Measurements from ENCODE around the gene WRNIP1.
"Not testable (repeated sequence)": the region's sequence is repeated elsewhere in the genome, so short reads cannot be mapped to it uniquely, and the experiment has no call there.

Gene WRNIP1

DNA sequence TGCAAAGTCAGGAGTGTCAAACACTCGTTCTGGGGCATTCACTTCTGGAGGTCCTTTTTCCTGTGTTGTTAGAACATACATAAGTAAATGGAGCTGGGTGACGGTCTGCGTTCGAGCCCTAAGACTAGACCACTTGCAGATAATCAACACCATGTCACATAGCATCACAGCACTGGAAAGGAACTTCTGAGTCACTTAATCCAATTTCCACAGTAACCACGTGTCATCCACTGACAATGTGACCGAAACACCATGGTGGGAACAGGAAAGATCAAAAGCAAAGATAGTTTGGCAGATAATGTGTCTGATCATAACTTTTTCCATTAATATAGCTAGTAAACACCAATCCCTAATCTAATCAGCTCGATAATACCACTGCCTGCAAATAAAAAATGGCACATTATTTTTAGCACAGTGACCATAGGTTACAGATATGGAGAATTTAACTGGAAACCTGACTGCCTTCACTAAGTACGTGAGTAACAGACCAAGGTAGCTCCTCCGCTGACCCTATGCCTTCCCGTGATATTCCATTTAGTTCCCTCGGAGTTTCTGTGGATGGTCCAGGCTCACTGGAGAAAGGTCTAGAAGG is 34.8 kb downstream of the WRNIP1 start:
- Histone ChIP-seq H3K27ac (ENCODE audit: low read depth, low read length) (no peak overlapping the region), H3K9me3 (ENCODE audit: control insufficient read depth, insufficient read depth, low read length) (no peaks in the 10 kb centered on the region), H3K9ac (ENCODE audit: low read depth, low read length) (no peak overlapping the region)

DNA sequence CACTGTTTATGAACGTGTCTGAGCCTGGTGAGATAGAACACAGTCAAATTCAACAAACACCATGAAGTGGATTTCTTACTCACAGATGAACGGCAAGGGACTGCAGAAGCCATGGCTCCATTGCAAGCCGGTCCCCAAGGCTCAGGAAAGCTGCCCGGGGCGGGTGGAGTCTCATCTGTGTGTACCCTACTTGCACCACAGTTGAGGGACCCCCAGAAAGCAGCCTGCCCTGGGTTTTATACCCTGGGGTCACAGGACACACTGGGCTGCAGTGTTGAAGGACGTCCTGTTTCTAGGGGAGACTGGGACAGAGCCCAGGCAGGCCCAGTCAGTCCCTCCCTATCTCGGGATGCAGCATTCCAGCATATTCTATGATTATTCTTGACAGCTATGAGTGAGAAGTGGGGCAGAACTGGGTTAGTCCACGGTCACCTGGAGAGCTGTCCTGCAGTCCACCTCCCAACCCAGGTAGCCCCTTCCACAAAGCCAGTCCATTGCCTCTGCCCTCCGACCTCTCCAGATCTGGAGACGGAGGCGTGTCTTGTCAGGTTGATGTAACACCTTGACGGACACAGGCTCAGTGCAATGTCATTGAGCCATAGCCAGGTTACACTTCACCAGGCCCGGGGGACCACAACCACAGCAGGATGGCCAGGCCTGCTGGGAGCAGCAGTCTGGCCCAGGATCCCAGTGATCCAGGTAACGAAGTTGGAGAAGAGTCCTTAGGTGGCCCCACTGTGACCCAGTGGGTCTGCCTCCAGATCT is 35.5 kb downstream of the WRNIP1 start:
- no peaks in the 10 kb centered on the region for H3K36me3 ChIP-seq (ENCODE audit: control insufficient read depth, insufficient read depth, low read length)
- H3K27ac ChIP-seq (ENCODE audit: low read depth, low read length), result no peak overlapping the region
- no peak overlapping the region for H3K9ac ChIP-seq (ENCODE audit: low read depth, low read length)
- H3K4me1 ChIP-seq (ENCODE audit: control insufficient read depth, insufficient read depth, low read length), result no peaks in the 10 kb centered on the region; the same call in 1 of the 2 replicates
- H3K9me3 ChIP-seq (ENCODE audit: control insufficient read depth, insufficient read depth, low read length), result no peaks in the 10 kb centered on the region
- H3K27me3 ChIP-seq (ENCODE audit: control insufficient read depth, insufficient read depth, low read length), result no peaks in the 10 kb centered on the region
- no peak overlapping the region for H3K4me3 ChIP-seq (ENCODE audit: low read depth, low read length)

More for the DNA sequence above, 34.8 kb downstream of the WRNIP1 start:
- Histone ChIP-seq H3K4me3 (ENCODE audit: low read depth, low read length) (no peak overlapping the region), H3K36me3 (ENCODE audit: control insufficient read depth, insufficient read depth, low read length) (no peaks in the 10 kb centered on the region), H3K4me1 (ENCODE audit: control insufficient read depth, insufficient read depth, low read length) (no peaks in the 10 kb centered on the region; the same call in 1 of the 2 replicates), H3K27me3 (ENCODE audit: control insufficient read depth, insufficient read depth, low read length) (no peaks in the 10 kb centered on the region)

DNA sequence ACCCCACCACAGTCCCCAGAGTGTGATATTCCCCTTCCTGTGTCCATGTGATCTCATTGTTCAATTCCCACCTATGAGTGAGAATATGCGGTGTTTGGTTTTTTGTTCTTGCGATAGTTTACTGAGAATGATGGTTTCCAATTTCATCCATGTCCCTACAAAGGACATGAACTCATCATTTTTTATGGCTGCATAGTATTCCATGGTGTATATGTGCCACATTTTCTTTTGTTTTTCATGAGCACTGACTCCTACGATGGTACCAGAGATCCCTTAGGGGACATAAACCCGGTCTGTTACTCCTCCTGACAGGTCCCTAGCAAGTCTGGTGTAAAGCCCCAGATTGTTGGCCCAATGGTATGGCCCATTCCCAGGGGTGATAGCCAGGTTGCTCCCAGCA is 36.5 kb downstream of the WRNIP1 start:
- not testable (repeated sequence) for H3K27me3 ChIP-seq (ENCODE audit: control insufficient read depth, insufficient read depth, low read length); H3K36me3 ChIP-seq (ENCODE audit: control insufficient read depth, insufficient read depth, low read length); H3K4me3 ChIP-seq (ENCODE audit: low read depth, low read length); H3K9ac ChIP-seq (ENCODE audit: low read depth, low read length); H3K4me1 ChIP-seq (ENCODE audit: control insufficient read depth, insufficient read depth, low read length); H3K27ac ChIP-seq (ENCODE audit: low read depth, low read length); H3K9me3 ChIP-seq (ENCODE audit: control insufficient read depth, insufficient read depth, low read length)

DNA sequence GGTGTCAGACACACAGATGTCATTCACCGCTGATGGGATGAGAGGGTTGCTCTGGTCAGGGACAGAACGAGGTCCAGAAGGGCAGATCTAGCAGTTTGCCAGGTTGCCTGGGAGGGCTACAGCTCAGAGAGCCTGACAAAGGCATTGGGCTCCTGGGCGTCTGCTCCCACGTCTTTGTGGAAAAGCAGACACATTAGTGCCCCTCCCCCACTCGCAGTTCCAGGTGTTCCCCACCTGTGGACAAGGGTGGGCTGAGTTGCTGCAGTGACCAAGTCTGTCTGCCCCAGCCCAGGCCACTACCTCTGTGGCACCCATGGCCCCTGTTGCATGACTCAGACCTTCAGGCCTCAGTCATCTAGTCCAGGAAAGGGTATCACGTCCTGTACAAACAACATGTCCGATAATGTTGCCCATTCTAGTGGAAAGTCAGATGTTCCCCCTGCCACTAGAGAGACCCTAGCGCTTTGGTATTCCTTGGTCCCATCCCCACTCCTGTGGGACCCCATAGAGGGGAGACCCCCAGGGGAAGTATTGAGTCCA is 37.4 kb downstream of the WRNIP1 start:
- H3K27me3 ChIP-seq (ENCODE audit: control insufficient read depth, insufficient read depth, low read length), result no peaks in the 10 kb centered on the region
- no peaks in the 10 kb centered on the region; the same call in 1 of the 2 replicates for H3K4me1 ChIP-seq (ENCODE audit: control insufficient read depth, insufficient read depth, low read length)
- no peak overlapping the region for H3K4me3 ChIP-seq (ENCODE audit: low read depth, low read length)
- H3K9ac ChIP-seq (ENCODE audit: low read depth, low read length), result no peak overlapping the region
- no peaks in the 10 kb centered on the region for H3K36me3 ChIP-seq (ENCODE audit: control insufficient read depth, insufficient read depth, low read length)
- no peaks in the 10 kb centered on the region for H3K9me3 ChIP-seq (ENCODE audit: control insufficient read depth, insufficient read depth, low read length)
- no peak overlapping the region for H3K27ac ChIP-seq (ENCODE audit: low read depth, low read length)

DNA sequence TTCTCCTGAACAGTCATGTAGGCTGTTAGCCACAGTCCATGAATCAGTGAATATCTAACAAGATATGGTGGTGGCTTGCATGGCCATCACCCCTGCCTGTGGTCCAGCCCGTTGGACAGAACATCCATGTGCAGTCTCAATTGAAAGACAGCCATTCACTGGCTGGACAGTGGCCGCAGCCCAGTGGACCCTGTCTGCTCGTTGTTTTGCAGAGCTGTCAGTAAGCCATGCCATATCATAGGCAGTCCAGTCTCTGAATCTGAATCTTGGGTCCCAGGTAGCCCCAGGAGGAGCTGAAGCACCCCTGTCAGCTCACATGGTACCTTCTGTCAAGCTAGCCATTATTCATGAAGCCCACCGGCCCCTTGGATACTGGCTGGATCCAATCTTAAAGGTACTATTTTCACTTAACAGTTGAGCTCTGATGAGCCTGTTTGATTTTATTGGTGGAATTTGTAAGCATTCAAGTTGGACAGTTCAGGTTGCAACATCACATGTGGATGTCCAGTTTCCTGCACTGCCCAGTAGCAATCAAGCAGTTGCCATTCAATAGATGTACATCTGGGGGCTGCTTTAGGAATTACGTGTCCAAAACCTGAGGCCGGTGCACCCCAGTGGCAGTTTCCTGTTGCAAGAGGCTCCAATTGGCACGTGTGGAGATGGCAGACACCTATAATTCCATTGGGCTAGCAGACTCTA is 38.7 kb downstream of the WRNIP1 start:
- H3K36me3 ChIP-seq (ENCODE audit: control insufficient read depth, insufficient read depth, low read length), result no peaks in the 10 kb centered on the region
- H3K27me3 ChIP-seq (ENCODE audit: control insufficient read depth, insufficient read depth, low read length), result no peaks in the 10 kb centered on the region
- H3K27ac ChIP-seq (ENCODE audit: low read depth, low read length), result no peak overlapping the region
- no peaks in the 10 kb centered on the region for H3K4me1 ChIP-seq (ENCODE audit: control insufficient read depth, insufficient read depth, low read length)
- no peak overlapping the region for H3K9ac ChIP-seq (ENCODE audit: low read depth, low read length)
- no peaks in the 10 kb centered on the region for H3K9me3 ChIP-seq (ENCODE audit: control insufficient read depth, insufficient read depth, low read length)
- H3K4me3 ChIP-seq (ENCODE audit: low read depth, low read length), result no peak overlapping the region

DNA sequence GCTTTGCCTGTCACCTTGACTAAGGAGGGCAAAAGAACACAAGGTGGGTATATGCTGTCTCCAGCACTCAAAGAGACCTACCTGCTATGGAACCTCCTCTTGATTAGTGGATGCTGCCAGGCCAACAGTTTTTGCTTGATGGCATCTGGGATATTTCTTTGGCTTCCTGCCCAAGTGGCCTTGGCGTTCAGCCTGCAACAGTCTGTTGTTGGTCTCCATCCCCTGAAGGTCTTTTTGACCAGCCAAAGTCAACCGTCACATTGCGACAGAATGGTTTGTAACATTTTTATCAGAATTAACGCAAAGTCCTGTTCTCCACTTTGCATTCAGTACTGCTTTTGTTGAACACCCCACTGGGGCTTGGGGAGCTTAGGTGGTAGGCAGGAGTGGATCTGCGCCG is 39.3 kb downstream of the WRNIP1 start:
- Histone ChIP-seq H3K36me3 (ENCODE audit: control insufficient read depth, insufficient read depth, low read length) (no peaks in the 10 kb centered on the region), H3K27ac (ENCODE audit: low read depth, low read length) (no peak overlapping the region), H3K9me3 (ENCODE audit: control insufficient read depth, insufficient read depth, low read length) (no peaks in the 10 kb centered on the region), H3K9ac (ENCODE audit: low read depth, low read length) (no peak overlapping the region), H3K4me3 (ENCODE audit: low read depth, low read length) (no peak overlapping the region), H3K27me3 (ENCODE audit: control insufficient read depth, insufficient read depth, low read length) (no peaks in the 10 kb centered on the region), H3K4me1 (ENCODE audit: control insufficient read depth, insufficient read depth, low read length) (no peaks in the 10 kb centered on the region)

DNA sequence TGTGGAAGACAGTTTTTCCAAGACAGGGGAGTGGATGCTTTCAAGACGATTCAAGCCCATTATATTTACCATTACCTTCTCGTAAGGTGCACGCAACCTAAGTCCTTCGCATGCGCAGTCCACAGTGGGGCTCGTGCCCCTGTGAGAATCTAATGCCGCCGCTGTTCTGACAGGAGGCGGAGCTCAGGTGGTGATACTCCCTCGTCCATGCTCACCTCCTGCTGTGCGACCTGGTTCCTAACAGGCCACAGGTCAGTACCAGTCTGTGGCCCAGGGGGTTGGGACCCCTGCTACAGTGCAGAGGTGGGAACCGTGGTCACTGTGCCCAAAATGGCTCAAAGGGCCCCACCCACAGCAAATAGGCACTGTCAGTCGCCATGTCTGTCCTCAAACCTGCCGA is 39.8 kb downstream of the WRNIP1 start:
- Histone ChIP-seq H3K27ac (ENCODE audit: low read depth, low read length) (no peak overlapping the region), H3K4me3 (ENCODE audit: low read depth, low read length) (no peak overlapping the region)

DNA sequence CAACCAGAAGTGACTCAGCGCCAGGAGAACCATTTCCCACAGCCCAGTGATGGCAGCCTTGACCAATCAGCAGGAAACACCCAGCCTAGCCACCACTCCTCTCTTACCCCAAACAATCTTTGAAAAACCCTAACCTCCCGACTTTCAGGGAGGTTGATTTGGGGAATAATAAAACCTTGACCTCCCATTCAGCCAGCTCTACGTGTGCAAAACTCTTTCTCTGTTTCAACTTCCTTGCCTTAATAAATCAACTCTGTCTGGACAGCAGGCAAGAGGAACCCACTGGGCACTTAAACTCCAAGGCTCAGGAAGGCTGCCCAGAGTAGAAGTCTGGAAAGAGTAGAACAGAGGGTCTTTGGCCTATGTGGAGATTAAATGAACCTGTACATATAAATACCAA is 41.5 kb downstream of the WRNIP1 start:
- H3K9me3 ChIP-seq (ENCODE audit: control insufficient read depth, insufficient read depth, low read length), result no peaks in the 10 kb centered on the region
- no peak overlapping the region for H3K4me3 ChIP-seq (ENCODE audit: low read depth, low read length)
- H3K36me3 ChIP-seq (ENCODE audit: control insufficient read depth, insufficient read depth, low read length), result no peaks in the 10 kb centered on the region
- no peaks in the 10 kb centered on the region for H3K4me1 ChIP-seq (ENCODE audit: control insufficient read depth, insufficient read depth, low read length)
- no peak overlapping the region for H3K27ac ChIP-seq (ENCODE audit: low read depth, low read length)
- no peak overlapping the region for H3K9ac ChIP-seq (ENCODE audit: low read depth, low read length)
- no peaks in the 10 kb centered on the region for H3K27me3 ChIP-seq (ENCODE audit: control insufficient read depth, insufficient read depth, low read length)

More for the DNA sequence above, 39.8 kb downstream of the WRNIP1 start:
- Histone ChIP-seq H3K4me1 (ENCODE audit: control insufficient read depth, insufficient read depth, low read length) (no peaks in the 10 kb centered on the region), H3K9ac (ENCODE audit: low read depth, low read length) (no peak overlapping the region), H3K36me3 (ENCODE audit: control insufficient read depth, insufficient read depth, low read length) (no peaks in the 10 kb centered on the region), H3K9me3 (ENCODE audit: control insufficient read depth, insufficient read depth, low read length) (no peaks in the 10 kb centered on the region), H3K27me3 (ENCODE audit: control insufficient read depth, insufficient read depth, low read length) (no peaks in the 10 kb centered on the region)

DNA sequence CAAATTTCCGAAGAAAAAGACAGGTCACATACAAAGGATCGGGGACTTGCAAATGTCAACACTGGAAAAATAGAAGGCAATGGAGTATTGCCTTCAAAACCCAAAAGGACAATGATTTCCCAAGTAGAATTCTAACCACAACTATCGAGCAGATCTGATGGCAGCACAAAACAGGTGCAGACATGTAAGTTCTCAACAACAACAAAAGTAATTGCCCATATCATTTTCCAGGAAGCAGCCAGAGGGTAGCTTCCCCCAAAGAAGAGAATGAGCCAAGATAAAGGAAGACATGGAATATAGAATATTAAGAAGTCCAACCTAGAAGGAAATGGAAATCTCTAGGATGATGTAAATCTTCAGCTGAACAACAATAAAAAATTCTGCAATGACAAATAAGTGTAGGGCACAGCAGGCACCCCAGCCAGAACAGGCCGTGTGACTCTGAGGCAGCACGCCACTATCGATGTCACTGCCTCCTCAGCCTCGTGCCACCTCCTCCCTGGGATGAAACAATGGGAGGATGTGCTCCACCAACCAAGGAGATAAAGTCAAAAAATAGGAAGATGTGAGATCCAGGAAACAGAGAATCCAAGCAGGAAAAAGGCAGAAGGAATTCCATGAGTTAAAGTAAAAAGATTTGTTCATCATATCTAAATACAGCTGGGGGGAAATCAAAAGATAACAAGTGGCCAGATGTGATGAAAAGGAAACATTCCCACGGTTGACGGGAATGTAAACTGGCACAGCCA is 42.3 kb downstream of the WRNIP1 start:
- Histone ChIP-seq H3K9me3 (ENCODE audit: control insufficient read depth, insufficient read depth, low read length) (no peaks in the 10 kb centered on the region), H3K4me1 (ENCODE audit: control insufficient read depth, insufficient read depth, low read length) (no peaks in the 10 kb centered on the region), H3K4me3 (ENCODE audit: low read depth, low read length) (no peak overlapping the region), H3K9ac (ENCODE audit: low read depth, low read length) (no peak overlapping the region), H3K27ac (ENCODE audit: low read depth, low read length) (no peak overlapping the region), H3K36me3 (ENCODE audit: control insufficient read depth, insufficient read depth, low read length) (no peaks in the 10 kb centered on the region), H3K27me3 (ENCODE audit: control insufficient read depth, insufficient read depth, low read length) (no peaks in the 10 kb centered on the region)

DNA sequence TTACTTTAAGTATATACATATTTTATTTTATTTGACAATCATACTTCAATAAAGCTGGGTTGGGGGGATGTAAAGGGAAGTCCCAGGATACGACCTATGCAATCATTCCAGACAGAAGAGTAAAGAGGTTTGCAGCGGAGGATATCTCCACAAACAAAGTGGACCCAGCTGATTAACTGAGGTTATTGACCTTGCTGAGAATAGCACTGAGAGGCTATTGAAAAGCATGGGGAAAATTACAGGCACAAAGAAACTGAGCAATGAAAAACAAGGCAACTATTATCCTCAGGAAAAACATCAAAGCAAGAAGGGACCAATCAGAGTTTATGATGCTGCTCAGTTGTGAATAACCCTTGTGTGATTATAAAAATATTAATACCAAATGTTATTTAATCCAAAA is 43.8 kb downstream of the WRNIP1 start:
- H3K4me3 ChIP-seq (ENCODE audit: low read depth, low read length), result no peak overlapping the region
- H3K36me3 ChIP-seq (ENCODE audit: control insufficient read depth, insufficient read depth, low read length), result no peaks in the 10 kb centered on the region
- H3K4me1 ChIP-seq (ENCODE audit: control insufficient read depth, insufficient read depth, low read length), result no peaks in the 10 kb centered on the region
- H3K27me3 ChIP-seq (ENCODE audit: control insufficient read depth, insufficient read depth, low read length), result no peaks in the 10 kb centered on the region
- H3K9me3 ChIP-seq (ENCODE audit: control insufficient read depth, insufficient read depth, low read length), result no peaks in the 10 kb centered on the region
- H3K9ac ChIP-seq (ENCODE audit: low read depth, low read length), result no peak overlapping the region
- H3K27ac ChIP-seq (ENCODE audit: low read depth, low read length), result no peak overlapping the region

Measured in HUES48 (cell line).